Loucy (cell line): ENCODE data around the gene C6.

Experiments used
- H2AFZ ChIP-seq: fragments of 200-600 bp; sonication (generic); 2 replicates; pipeline ENCODE4 v1.6.0; 2016; ENCODE audit warnings: antibody characterized with exemption, mild to moderate bottlenecking, low read length, moderate library complexity
- H3F3A ChIP-seq: fragments of 200-600 bp; 2 replicates; pipeline ENCODE4 v1.6.0; 2016; ENCODE audit warnings: antibody characterized with exemption, low read depth, mild to moderate bottlenecking
- H3K27me3 ChIP-seq: fragments of 200-600 bp; sonication (generic); 2 replicates; pipeline ENCODE4 v1.6.1; 2014; ENCODE audit warnings: low read length, mild to moderate bottlenecking; ENCODE audit not compliant: insufficient read depth, poor library complexity, severe bottlenecking
- H3K36me3 ChIP-seq: fragments of 200-600 bp; sonication (generic); 2 replicates; pipeline ENCODE4 v1.6.1; 2016; ENCODE audit warnings: low read length; ENCODE audit not compliant: insufficient read depth
- H3K4me1 ChIP-seq: fragments of 200-600 bp; sonication (generic); 2 replicates; pipeline ENCODE4 v1.5.1; 2014; ENCODE audit warnings: low read length, mild to moderate bottlenecking; ENCODE audit not compliant: insufficient read depth, poor library complexity, severe bottlenecking
- H3K4me2 ChIP-seq: fragments of 200-600 bp; sonication (generic); 2 replicates; pipeline ENCODE4 v1.6.0; 2014; ENCODE audit warnings: antibody characterized with exemption, low read length, low read depth, mild to moderate bottlenecking; ENCODE audit not compliant: poor library complexity, severe bottlenecking
- H3K4me3 ChIP-seq: fragments of 200-600 bp; sonication (generic); 2 replicates; pipeline ENCODE4 v1.5.1; 2014; ENCODE audit warnings: low read length, mild to moderate bottlenecking, mixed read lengths; ENCODE audit not compliant: poor library complexity, severe bottlenecking
- H3K79me2 ChIP-seq: fragments of 200-600 bp; sonication (generic); 2 replicates; pipeline ENCODE4 v1.6.1; 2014; ENCODE audit warnings: low read length; ENCODE audit not compliant: insufficient read depth
- H3K9ac ChIP-seq: fragments of 200-600 bp; sonication (generic); 2 replicates; pipeline ENCODE4 v1.6.0; 2014; ENCODE audit warnings: mild to moderate bottlenecking, low read depth, low read length, moderate library complexity; ENCODE audit not compliant: poor library complexity, severe bottlenecking
- H3K9me2 ChIP-seq: fragments of 200-600 bp; sonication (generic); replicated peaks from 2 replicates; pipeline ENCODE4 v1.6.1; 2016; ENCODE audit warnings: low read depth, low read length, mixed read lengths
- H3K9me3 ChIP-seq: fragments of 200-600 bp; sonication (generic); 2 replicates; pipeline ENCODE4 v1.6.1; 2014; ENCODE audit warnings: mild to moderate bottlenecking, antibody characterized with exemption, low read length, low read depth; ENCODE audit not compliant: insufficient read depth
- H4K20me1 ChIP-seq: fragments of 200-600 bp; sonication (generic); 2 replicates; pipeline ENCODE4 v1.6.0; 2014; ENCODE audit warnings: antibody characterized with exemption, low read length, mild to moderate bottlenecking; ENCODE audit not compliant: insufficient read depth, poor library complexity, severe bottlenecking
- CTCF ChIP-seq: fragments of 200-600 bp; sonication (generic); conservative IDR thresholded peaks from 2 replicates; pipeline ENCODE4 v1.5.1; 2014; ENCODE audit warnings: mild to moderate bottlenecking, antibody characterized with exemption, low read length
- EZH2phosphoT487 ChIP-seq: fragments of 200-600 bp; IDR thresholded peaks from 2 replicates; pipeline ENCODE4 v1.6.1; 2018; ENCODE audit warnings: antibody characterized with exemption, mild to moderate bottlenecking, moderate library complexity, borderline replicate concordance

C6 gene

GRCh38 chr5:41102341-41102740 lies 111.0 kb downstream of the C6 start:
- H3K9ac ChIP-seq, result no peak overlapping the region
- TF ChIP-seq EZH2phosphoT487, result no peak
- TF ChIP-seq CTCF, result no peak
- H3K9me2 ChIP-seq, result no peaks in the 10 kb centered on the region
- H4K20me1 ChIP-seq, result no peaks in the 10 kb centered on the region
- H3K4me2 ChIP-seq, result no peak overlapping the region
- H3K9me3 ChIP-seq, result no peaks in the 10 kb centered on the region
- no peak overlapping the region for H3K4me3 ChIP-seq
- no peaks in the 10 kb centered on the region for H3F3A ChIP-seq
- H3K79me2 ChIP-seq, result no peaks in the 10 kb centered on the region
- no peaks in the 10 kb centered on the region for H3K4me1 ChIP-seq
- H3K27me3 ChIP-seq, result no peaks in the 10 kb centered on the region
- no peaks in the 10 kb centered on the region for H3K36me3 ChIP-seq
- no peak overlapping the region for H2AFZ ChIP-seq

- no peak overlapping the region for H3K4me2 ChIP-seq
- H3K27me3 ChIP-seq, result no peaks in the 10 kb centered on the region
- H3K9ac ChIP-seq, result no peak overlapping the region
- no peaks in the 10 kb centered on the region for H3K79me2 ChIP-seq
- TF ChIP-seq EZH2phosphoT487, result no peak
- TF ChIP-seq CTCF, result no peak
- H3K9me3 ChIP-seq, result no peaks in the 10 kb centered on the region
- H3K4me3 ChIP-seq, result no peak overlapping the region
- H3K9me2 ChIP-seq, result no peaks in the 10 kb centered on the region
- no peaks in the 10 kb centered on the region for H3K4me1 ChIP-seq
- no peaks in the 10 kb centered on the region for H4K20me1 ChIP-seq
- no peak overlapping the region for H2AFZ ChIP-seq
- H3F3A ChIP-seq, result no peaks in the 10 kb centered on the region
- no peaks in the 10 kb centered on the region for H3K36me3 ChIP-seq
These were observed 115.7 kb downstream of the C6 start for GRCh38 chr5:41097642-41098041.

GRCh38 chr5:41095324-41096101 lies 117.8 kb downstream of the C6 start:
- Histone ChIP-seq H3K4me3 (no peak overlapping the region), H3K79me2 (no peaks in the 10 kb centered on the region), H3K4me1 (no peaks in the 10 kb centered on the region), H3K9me3 (no peaks in the 10 kb centered on the region), H3K27me3 (no peaks in the 10 kb centered on the region), H3K4me2 (no peak overlapping the region), H2AFZ (no peak overlapping the region), H3K9ac (no peak overlapping the region), H3K9me2 (no peaks in the 10 kb centered on the region), H3K36me3 (no peaks in the 10 kb centered on the region), H4K20me1 (no peaks in the 10 kb centered on the region), H3F3A (no peaks in the 10 kb centered on the region)
- TF ChIP-seq CTCF, result no peak
- TF ChIP-seq EZH2phosphoT487, result no peak
